GM19452 (cell line): ENCODE data around the gene AGL.
"Not testable (repeated sequence)": the region's sequence is repeated elsewhere in the genome, so short reads cannot be mapped to it uniquely, and the experiment has no call there.

Experiments
- ATAC-seq: cut with Tn5 transposase; IDR thresholded peaks from one replicate; pipeline ENCODE4 v1.9.1; 2021; ENCODE audit not compliant: unreplicated experiment

AGL gene

DNA sequence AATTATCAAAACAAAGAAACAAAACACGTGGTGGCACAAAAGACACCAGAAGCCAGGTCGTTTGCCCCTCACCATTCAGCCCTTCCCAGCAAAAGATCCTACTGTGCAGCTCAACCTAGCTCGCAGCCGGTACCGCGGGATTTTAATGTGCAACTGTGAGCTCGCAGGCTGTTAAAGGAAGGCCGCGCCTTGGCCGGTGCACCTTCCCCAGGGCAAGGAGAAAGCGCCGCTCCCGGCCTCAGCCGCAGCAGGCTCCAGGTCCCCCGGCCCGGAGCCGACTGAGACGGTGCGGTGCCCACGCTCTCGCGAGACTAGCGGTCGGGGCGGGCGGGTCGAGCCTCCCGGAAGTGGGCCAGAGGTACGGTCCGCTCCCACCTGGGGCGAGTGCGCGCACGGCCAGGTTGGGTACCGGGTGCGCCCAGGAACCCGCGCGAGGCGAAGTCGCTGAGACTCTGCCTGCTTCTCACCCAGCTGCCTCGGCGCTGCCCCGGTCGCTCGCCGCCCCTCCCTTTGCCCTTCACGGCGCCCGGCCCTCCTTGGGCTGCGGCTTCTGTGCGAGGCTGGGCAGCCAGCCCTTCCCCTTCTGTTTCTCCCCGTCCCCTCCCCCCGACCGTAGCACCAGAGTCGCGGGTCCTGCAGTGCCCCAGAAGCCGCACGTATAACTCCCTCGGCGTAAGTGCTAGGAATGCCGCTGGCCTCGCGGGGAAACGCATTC, at the start of gene AGL:
Gene AGL (plus strand): TSS at position 618 of the 715 bp plus-strand sequence. CDS start 682 bp downstream, outside the sequence.
- peak; percentile 99 for ATAC-seq

DNA sequence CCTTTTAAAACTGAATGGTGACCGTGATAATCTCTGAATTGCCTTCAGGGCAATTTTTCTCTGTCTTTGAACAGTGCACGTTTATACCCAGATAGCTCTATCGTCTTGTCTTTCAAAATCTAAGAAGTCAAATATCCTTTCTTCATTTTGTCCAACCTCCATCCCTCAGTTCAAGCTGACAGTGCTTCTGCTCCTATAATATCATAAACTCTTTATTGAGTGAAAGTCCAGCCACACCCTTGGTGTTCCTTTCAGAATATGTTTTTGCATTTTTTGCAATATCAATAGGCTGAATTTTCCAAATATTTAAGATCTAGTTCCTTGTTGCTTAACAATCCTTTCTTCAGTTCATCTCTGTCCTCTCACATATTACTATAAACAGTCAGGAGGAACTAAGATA, 48.6 kb upstream of the AGL start:
- no peak for ATAC-seq

DNA sequence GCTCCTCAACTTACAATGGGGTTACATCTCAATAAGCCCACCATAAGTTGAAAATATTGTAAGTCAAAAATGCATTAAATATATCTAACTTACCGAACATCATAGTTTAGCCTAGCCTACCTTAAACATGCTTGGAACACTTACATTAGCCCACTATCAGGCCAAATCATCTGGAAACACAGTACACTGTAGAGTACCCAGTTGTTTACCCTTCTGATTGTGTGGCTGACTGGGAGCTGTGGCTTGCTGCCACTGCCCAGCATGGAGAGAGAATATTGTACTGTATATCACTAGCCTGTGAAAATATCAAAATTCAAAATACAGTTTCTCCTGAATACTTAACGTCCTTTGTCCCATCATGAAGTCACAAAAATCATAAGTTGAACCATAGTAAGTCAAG, 43.3 kb upstream of the AGL start:
- no peak for ATAC-seq

DNA sequence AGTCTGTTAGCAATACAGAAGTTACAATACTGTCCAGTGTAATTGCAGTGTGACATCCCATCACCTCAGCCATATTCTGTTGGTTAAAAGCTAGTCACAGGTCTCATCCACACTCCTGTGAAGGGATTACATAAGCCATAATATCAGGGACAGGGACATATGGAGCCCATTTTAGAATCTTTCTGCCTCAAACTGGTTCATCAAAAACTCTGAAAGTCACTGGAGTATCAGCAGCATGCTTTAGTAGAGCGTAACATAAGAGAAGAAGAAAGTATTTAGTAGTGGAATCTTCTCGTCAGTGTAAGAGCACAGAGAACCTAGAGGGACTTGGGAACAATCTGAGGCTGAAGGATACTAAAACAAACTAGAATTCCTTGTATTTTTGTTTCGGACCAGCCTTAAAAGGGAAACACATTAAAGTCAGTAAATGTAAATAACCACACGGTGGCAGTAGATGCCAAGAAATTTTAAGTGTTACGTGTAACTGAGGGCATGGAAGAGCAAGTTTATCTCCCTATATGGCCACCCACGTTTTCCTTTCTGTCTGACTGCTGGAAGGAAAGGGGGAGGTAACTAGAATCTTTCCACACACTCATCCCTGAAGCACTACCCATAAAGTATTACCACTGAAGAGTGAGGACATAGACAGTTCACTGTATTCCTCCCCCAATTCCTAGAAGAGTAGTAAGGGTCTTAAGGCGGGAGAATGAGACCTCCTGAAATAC, 41.6 kb upstream of the AGL start:
- peak; percentile 95 for ATAC-seq

DNA sequence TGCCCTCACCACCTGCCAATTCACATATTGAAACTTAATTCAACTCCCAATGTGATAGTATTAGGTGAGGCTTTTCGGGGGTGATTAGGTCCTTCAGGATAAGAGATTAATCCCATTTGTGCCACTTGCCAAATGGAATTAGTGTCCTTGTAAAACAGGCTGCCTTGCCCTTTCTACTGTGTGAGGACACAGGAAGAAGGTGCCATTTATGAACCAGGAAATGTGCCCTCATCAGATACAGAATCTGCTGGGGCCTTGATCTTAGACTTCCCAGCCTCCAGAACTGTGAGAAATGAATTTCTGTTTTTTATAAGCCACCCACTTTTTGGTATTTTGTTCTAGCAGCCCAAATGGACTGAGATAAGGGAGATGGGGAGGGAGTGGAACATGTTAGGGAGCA, 39.1 kb upstream of the AGL start:
- ATAC-seq: no peak

DNA sequence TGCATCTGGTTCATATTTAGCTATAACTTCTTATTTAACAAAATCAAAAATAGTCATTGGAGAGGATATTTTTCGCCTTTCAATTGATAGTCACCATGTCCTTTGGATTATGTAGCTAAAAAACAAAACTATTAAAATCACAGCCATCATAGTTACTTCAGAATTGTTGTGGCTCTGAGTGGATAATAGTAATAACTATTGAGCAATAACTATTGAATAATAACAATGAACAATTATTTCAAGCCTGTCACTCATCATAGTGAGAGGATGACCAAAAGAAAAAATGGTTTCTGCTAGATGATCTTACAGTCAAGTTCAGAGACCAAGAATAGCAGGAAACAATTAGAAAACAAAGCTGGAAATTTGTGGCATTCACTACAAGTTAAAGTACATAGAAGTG, 38.4 kb upstream of the AGL start:
- ATAC-seq: no peak

DNA sequence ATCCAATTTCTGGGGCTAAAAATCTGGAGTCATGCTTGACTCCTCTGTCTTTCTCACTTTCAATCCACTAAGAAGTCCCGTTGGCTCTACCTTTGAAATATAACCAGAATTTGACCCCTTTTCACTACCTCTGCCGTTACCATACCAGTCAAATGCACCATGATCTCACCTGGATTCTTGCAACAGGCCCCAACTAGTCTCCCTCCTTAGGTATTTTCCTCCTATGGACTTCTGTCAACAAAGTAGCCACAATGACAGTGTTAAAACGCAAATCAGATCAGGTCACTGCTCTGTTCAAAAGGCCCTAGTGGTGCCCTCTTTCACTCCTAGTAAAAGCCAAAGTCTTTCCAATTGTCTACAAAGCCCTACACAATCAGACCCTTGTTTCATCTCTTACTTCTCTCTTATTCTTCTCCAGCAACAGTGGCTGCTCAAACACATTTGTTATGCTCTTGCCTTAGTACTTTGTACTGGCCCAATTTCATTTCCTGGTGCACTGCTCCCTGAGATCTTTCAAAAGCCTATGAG, 35.7 kb upstream of the AGL start:
- no peak for ATAC-seq

DNA sequence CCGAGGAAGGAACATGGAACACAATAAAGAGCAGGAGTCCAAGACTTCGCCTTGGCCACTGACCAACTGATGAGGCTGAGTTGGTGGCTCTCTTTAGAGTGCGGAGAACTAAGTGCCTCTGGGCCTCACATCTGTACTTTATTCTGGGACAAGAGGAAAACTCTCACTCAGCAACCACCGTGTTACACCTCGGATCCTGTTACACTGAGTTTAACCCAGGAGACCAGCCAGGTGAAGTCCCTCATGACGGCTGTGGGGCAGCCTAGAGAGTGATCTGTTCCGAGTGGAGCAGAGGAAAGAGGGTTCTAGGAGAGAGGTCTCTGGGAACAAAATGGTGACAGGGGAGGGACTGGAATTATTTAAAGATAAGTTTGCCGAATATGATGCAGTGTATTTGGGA, 33.5 kb upstream of the AGL start:
- no peak for ATAC-seq

DNA sequence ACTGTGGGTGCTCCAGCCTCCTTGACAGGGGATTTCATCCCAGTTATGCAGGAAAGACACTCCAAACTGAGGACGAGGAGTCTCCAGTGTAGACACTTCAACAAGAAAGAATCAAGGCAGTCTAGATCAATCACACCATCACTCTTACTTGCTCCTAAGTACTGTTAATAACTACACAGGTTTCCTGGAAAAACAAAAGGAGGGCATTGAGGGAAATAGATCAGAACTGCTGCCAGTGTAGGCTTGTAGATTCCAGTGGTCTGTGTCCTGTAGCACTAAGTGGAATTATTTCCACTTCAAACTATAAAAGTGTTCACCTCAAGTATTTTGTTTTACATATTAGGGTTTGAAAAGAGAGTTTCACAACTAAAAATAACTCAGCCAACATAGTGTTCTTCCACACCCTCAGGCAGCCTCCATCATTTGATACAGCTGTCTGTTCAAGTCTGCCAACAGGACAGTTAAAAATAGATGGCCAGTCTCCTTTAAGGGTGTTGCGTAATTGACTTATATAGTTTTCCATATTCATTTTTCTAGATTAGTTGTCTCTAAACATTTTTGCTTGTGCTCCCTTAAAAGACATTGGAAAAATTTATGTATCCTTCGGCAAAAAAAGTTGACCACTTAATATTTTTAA, 32.0 kb upstream of the AGL start:
- no peak for ATAC-seq

DNA sequence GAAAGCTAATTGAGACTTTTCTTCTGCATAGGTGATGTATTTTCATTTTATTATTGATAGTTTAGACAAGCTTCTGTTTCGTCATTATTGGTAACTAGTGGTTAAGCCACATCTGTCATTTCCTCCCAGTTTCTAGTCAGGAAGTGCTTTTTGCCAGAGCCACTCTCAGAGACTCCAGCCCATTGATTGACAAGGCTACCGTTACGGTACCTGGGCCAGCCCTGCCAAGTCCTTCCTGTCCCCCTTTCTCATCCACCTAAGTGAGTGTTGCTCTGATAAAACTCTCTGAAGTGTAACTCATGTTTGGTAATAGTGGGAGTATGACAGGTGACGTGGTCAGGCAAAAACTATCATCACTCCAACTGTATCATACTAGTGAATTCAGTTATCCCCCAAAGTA, 29.6 kb upstream of the AGL start:
- ATAC-seq: peak; percentile 96

DNA sequence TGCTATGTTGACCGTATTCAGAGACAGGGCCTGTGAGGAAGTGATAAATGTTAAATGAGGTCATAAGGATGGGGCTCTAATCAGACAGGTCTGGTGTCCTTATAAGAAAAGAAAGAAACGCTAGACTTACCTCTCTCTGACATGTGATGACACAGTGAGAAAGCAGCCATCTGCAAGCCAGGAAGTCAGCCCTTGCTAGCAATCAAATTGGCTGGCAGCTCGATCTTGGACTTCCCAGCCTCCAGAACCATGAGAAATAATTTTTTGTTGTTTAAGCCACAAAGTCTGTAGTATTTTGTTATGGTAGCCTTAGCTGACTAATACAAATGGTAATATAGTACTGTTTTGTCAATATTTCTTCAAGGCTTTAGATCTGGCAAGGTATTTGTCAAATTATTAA, 25.1 kb upstream of the AGL start:
- ATAC-seq: no peak

DNA sequence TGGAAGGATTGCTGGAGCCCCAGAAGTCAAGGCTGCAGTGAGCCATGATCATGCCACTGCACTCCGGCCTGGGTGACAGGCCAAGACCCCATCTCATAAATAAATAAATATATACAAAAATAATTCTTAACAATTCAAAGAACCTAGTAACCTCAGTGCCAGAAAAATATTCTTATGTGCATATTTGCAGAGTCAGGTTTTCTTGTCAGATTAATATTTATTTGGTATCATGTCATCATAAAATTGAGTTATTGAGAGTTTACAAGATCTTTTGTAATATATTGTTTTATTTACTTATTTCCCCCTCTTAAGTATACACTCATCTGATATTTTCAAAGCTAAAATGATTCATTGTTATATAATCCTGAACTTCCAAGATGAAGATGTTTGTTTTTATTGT, 24.5 kb upstream of the AGL start:
- no peak for ATAC-seq

DNA sequence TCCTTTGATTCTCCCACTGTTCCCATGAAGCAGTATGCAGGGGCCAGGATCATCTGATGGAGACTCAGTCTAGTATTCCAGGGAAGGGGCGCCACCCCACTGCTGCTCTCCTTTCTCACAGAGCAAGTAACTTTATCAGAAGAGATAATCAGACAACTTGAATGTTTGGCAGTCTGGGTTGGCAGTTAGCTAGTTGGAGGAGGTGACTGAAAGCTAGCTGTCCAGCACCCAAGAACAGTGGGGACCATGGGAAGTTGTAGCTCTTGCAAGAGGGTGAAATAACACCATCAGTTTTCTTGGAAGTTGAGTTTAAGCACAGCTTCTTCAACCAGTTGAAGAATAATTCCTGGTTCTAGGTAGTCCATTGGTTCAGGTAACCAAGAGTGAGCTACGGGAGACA, 22.2 kb upstream of the AGL start:
- ATAC-seq: no peak

DNA sequence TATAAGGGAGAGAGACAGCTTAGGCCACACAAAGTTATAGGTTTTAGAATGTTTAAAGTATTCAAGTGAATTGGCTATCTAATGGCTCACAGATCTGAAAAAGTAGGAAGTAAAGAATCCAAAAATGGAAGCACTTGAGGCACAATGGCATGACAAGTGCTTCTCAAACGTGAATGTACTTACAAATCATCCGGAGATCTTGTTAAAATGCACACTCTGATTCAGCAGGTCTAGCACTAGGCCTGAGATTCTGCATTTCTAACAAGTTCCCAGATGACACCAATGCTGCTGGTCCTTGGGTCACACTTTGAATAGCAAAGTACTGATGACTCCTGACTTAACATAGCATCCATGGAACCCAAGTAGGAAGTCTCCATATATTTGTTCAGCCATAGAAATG, 20.9 kb upstream of the AGL start:
- ATAC-seq: no peak

DNA sequence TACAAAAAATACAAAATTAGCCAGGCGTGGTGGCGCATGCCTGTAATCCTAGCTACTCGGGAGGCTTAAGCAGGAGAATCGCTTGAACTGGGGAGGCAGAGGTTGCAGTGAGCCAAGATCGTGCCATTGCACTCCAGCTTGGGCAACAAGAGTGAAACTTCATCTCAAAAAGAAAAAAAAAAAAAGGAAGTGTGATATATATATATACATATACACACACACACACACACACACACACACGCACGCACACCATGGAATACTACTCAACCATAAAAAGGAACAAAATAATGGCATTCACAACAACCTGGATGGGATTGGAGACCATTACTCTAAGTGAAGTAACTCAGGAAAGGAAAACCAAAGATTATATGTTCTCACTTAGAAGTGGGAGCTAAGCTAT, 16.2 kb upstream of the AGL start:
- not testable (repeated sequence) for ATAC-seq

DNA sequence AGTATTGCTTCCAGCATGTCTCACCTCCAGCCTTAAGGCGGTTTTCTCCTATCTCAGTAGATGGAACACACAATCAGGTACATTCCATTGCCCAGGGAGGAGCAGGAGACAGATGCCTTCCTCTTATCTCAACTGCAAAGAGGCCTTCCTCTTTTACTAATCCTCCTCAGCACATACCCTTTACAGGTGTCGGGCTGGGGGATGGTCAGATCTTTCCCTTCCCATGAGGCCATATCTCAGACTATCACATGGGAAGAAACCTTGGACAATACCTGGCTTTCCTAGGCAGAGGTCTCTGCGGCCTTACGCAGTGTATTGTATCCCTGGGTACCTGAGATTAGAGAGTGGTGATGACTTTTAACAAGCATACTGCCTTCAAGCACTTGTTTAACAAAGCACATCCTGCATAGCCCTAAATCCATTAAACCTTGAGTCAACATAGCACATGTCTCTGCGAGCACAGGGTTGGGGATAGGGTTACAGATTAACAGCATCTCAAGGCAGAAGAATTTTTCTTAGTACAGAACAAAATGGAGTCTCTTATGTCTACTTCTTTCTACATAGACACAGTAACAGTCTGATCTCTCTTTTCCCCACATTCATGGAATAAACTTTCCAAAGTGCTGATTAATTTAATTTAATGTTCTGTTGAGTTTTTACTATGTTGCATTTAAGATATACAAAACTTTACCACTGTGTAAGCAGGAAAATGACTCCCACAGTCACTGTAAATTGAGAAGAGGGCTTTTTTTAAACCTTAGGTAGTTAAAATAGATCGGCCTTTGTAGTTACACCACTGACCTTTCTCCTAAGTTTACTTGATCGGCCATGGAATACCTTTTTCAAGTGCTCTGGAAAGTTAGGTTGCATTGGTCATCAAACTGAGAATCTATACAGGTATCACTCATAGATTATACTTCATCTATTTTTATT, 13.7 kb upstream of the AGL start:
- not testable (repeated sequence) for ATAC-seq

DNA sequence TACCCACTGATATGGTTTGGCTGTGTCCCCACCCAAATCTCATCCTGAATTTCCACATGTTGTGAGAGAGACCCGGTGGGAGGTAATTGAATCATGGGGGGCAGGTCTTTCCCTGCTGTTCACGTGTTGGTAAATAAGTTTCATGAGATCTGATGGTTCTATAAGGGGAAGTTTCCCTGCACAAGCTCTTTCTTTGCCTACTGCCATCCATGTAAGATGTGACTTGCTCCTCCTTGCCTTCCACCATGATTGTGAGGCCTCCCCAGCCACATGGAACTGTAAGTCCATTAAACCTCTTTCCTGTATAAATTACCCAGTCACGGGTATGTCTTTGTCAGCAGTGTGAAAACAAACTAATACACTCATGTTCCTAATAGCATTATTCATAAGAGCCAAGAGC, 9.8 kb upstream of the AGL start:
- not testable (repeated sequence) for ATAC-seq

DNA sequence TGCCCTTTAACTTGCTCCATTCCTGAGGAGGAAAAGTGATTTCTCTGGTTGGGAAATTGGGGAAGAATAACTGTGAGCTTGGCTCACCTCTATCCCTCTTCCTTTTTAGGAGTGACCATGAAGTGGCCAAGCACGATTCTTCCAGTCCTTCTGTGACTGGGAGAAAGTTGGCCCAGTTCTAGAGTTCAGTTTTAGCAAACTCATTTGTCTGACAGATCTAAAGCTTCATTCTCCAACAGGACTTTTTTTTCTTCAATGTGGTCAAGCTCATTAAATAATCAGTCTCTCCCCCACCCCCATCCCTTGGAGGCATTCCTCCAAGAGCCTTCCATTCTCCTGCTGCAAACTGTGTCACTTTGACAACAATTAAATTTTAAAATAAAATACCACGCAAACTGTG, 6.4 kb upstream of the AGL start:
- no peak for ATAC-seq

DNA sequence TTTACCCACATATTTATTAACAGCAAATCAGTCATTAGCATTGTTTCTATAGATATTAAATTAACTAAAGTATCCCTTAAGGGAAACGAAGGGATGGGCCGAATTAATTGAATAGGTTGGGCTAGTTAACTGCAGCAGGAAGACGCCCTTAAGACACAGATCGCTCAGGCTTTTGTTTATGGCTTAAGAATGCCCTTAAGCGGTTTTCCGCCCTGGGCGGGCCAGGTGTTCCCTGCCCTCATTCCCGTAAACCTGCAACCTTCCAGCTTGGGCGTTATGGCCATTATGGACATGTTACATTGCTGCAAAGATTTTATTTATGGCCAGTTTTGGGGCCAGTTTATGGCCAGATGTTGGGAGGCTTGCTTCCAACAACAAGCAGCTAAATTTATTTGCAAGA, 5.0 kb upstream of the AGL start:
- not testable (repeated sequence) for ATAC-seq

DNA sequence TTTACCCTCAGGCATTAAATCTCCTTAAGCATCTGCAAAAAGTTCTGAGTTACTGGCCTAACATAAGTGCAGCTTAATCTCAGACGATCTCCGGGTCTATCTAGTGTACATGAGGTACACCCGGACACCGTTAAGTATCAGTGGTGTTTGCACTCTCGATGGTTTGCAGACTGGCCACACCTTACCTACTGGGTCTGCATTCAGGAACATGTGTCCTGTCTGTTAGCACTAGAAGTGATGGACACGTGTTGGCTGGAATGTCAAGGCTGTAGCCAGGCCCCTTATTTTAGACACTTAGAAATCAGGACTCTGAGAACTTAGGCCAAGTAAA, 783 bp upstream of the AGL start:
- no peak for ATAC-seq
